K562 (cell line): Measurements from ENCODE around the gene CXCL14. TPM values are rescaled to one million over a fixed set of nuclear protein-coding genes. Genes with fewer than 3 reads are reported as not detected.

Experiments
- ATAC-seq: fragments of 200-7000 bp; cut with Tn5 transposase; 3 replicates; pipeline ENCODE4 v1.9.1; 2020; ENCODE audit warnings: moderate library complexity
- BruUV-seq: library from RNA; stranded (reverse); fragments of 400-500 nt; replicated peaks from 2 replicates; lab custom pipeline; 2021; lab: Mats Ljungman, UMichigan
- CTCF ChIA-PET: fragments of 300-600 bp; formaldehyde crosslinking; extraction: SDS; loops from one replicate; lab custom pipeline; 2021; ENCODE audit warnings: low intra/inter-chr PET ratio; lab: Yijun Ruan, JAX
- POLR2A ChIA-PET: fragments of 300-600, 350-650 bp; sonication (Branson Sonifier 250); formaldehyde crosslinking; extraction: SDS; loops from one replicate; lab custom pipeline; 2021; ENCODE audit warnings: antibody characterized with exemption, inconsistent platforms; lab: Yijun Ruan, JAX
- DNase-seq, 4 experiments: peaks; one replicate each; pipeline versions ENCODE4 v3.0.0 to v3.0.0-alpha.2; 2011 to 2018; ENCODE audit warnings: low spot score in 3 of 4, mixed read lengths in 3 of 4; ENCODE audit errors: extremely low read depth in 1 of 4
- FAIRE-seq: peaks from 2 replicates; lab custom pipeline; 2011; peaks lifted over from hg19 to GRCh38; lab: Jason Lieb, UNC
- H2AFZ ChIP-seq: 2 replicates; pipeline ENCODE4 v1.6.0; 2011; ENCODE audit warnings: low read depth, low read length, control low read depth, inconsistent platforms
- H3K27ac ChIP-seq: fragments of 200-600 bp; 3 replicates; pipeline ENCODE4 v1.8.0; 2011; ENCODE audit warnings: low read depth, mild to moderate bottlenecking, control low read depth, inconsistent platforms, low read length, moderate library complexity, mixed read lengths; ENCODE audit errors: extremely low read depth
- H3K27me3 ChIP-seq, 2 experiments: fragments of 300-600 bp in 1 of 2; 2 replicates in 1 of 2; 3 replicates in 1 of 2; pipeline versions ENCODE4 v1.6.0 to v1.8.0; 2011; ENCODE audit warnings: inconsistent platforms in 2 of 2, low read length in 2 of 2, mild to moderate bottlenecking in 1 of 2, mixed read lengths in 1 of 2, moderate library complexity in 1 of 2; ENCODE audit not compliant: control insufficient read depth in 2 of 2, insufficient read depth in 2 of 2
- H3K36me3 ChIP-seq: fragments of 300-600 bp; 3 replicates; pipeline ENCODE4 v1.8.0; 2011; ENCODE audit warnings: mild to moderate bottlenecking, low read length, inconsistent platforms; ENCODE audit not compliant: control insufficient read depth, insufficient read depth
- H3K4me1 ChIP-seq, 2 experiments: fragments of 200-600 bp in 1 of 2; replicated peaks in 1 of 2; 2 replicates in 1 of 2; 3 replicates in 1 of 2; pipeline versions ENCODE4 v1.5.1 to v1.8.0; 2011; ENCODE audit warnings: inconsistent platforms in 2 of 2, low read length in 2 of 2, mild to moderate bottlenecking in 1 of 2, mixed read lengths in 1 of 2, moderate library complexity in 1 of 2; ENCODE audit not compliant: control insufficient read depth in 2 of 2, insufficient read depth in 2 of 2
- H3K4me2 ChIP-seq: 2 replicates; pipeline ENCODE4 v1.6.1; 2011; ENCODE audit warnings: low read length, control low read depth, inconsistent platforms, mixed read lengths; ENCODE audit not compliant: insufficient read depth
- H3K4me3 ChIP-seq: fragments of 200-600 bp; sonication (generic), shearing (Covaris generic); 2 replicates; pipeline ENCODE4 v1.5.1; 2016; ENCODE audit warnings: control low read depth, inconsistent platforms
- H3K79me2 ChIP-seq: fragments of 200-600 bp; 3 replicates; pipeline ENCODE4 v1.8.0; 2011; ENCODE audit warnings: low read length, inconsistent platforms; ENCODE audit not compliant: control insufficient read depth, insufficient read depth
- H3K9ac ChIP-seq, 2 experiments: 2 replicates each; pipeline versions ENCODE4 v1.6.0 to v1.6.1; 2011; ENCODE audit warnings: low read depth in 2 of 2, low read length in 2 of 2, control low read depth in 1 of 2, inconsistent platforms in 1 of 2, mild to moderate bottlenecking in 1 of 2, mixed read lengths in 1 of 2; ENCODE audit not compliant: insufficient read depth in 1 of 2
- H3K9me1 ChIP-seq: one replicate; pipeline ENCODE4 v1.6.0; 2011; ENCODE audit warnings: inconsistent platforms, mild to moderate bottlenecking, low read length, moderate library complexity; ENCODE audit not compliant: control insufficient read depth, insufficient read depth
- H3K9me3 ChIP-seq: replicated peaks from 2 replicates; pipeline ENCODE4 v1.5.1; 2011; ENCODE audit warnings: low read depth, low read length, inconsistent platforms; ENCODE audit not compliant: control insufficient read depth, insufficient read depth
- H4K20me1 ChIP-seq: replicated peaks from 2 replicates; pipeline ENCODE4 v1.6.1; 2011; ENCODE audit warnings: low read length, inconsistent platforms, mixed read lengths; ENCODE audit not compliant: control insufficient read depth, insufficient read depth
- CBFB ChIP-seq: sonication (generic); formaldehyde crosslinking; IDR thresholded peaks from 2 replicates; pipeline ENCODE4 v1.4.0; 2020; ENCODE audit warnings: mild to moderate bottlenecking, missing genetic modification reagents
- ZNF280B ChIP-seq: fragments of 250-450 bp; sonication (Bioruptor Pico); IDR thresholded peaks from 2 replicates; pipeline ENCODE4 v1.5.1; 2021; ENCODE audit warnings: mild to moderate bottlenecking
- WGBS: fragments of 100-300 bp; shearing (Covaris generic); methylation state at CpG from one replicate; pipeline ENCODE4 v1.1.6; 2016; ENCODE audit warnings: low coverage, mixed read lengths; ENCODE audit not compliant: insufficient coverage; ENCODE audit errors: missing lambda C conversion rate; 5-methylcytosine and 5-hydroxymethylcytosine counted together
- in situ Hi-C: fragments of 300-500 bp; cut with MboI; formaldehyde crosslinking; loops from 4 replicates; pipeline ENCODE4 v1.15.0; 2018; ENCODE audit warnings: inconsistent platforms, mixed read lengths
- intact Hi-C: fragments of 100-400 bp; cut with micrococcal nuclease; formaldehyde crosslinking; loops from 2 replicates; pipeline ENCODE4 v1.14.2; 2022
- polyA plus RNA-seq, 8 experiments: library from polyadenylated mRNA; depleted of rRNA in 4 of 8; stranded (reverse) in 5 of 8; unstranded in 3 of 8; fragments of >200 nt; fragmentation: Nextera tagmentation in 2 of 8; fragmentation: Illumina TruSeq in 1 of 8; extraction: Ambion mirVana in 2 of 8; extraction: Trizol in 1 of 8; gene quantifications; 2 replicates each; pipeline versions ENCODE4 v1.2.1 to v1.2.3, GENCODE V29; 2011 to 2014; ENCODE audit warnings: inconsistent platforms in 1 of 8, missing spikeins in 1 of 8
- total RNA-seq, 7 experiments: library from RNA; depleted of rRNA in 6 of 7; stranded (reverse); fragments of >200 nt in 6 of 7; fragmentation: Illumina TruSeq in 2 of 7; extraction: Trizol in 2 of 7; gene quantifications; 2 replicates each; pipeline versions ENCODE4 v1.2.1 to v1.2.3, GENCODE V29; 2011 to 2021; ENCODE audit warnings: low replicate concordance in 1 of 7

CXCL14 gene
- total and polyA plus RNA-seq, 9 of the 15 experiments (the other 6 are each of a cell fraction or from before 2014, with no cell fraction given), result not detected

DNA sequence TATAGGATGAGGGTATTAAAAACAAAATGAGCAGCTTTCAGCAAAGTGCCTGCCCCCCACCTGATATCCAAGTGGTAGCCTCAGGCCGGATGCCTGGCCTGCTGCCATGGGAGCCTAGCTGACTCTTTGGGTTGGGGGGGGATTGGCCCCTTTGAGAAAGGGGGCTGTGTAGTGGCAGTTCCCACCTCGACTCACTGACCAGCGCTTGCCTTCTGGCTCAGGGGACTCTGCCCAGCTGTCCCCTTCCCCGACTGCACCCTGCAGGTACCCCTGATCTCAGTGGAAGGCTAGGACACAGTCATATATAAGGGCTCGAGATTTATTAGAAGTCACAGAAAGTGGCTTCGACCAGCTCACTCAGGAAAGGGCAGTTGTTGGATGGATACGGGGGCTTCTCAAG lies 41.5 kb downstream of the CXCL14 start:
- no peak for ATAC-seq
- in situ Hi-C loops (no loop called here), intact Hi-C loops (no loop called here)
- Histone ChIP-seq H3K4me3 (no peak overlapping the region), H4K20me1 (no peaks in the 10 kb centered on the region), H3K9ac (no peak overlapping the region), H2AFZ (no peak overlapping the region), H3K4me2 (no peak overlapping the region), H3K36me3 (no peaks in the 10 kb centered on the region), H3K4me1 (no peaks in the 10 kb centered on the region; a peak in 1 of 5 replicates), H3K27me3 (0 out of 5 replicates have a peak, but pooled peaks cover 0 to 3% of the 10 kb centered on the region in 2 experiments), H3K9me1 (no peaks in the 10 kb centered on the region), H3K27ac (no peak overlapping the region), H3K9me3 (no peaks in the 10 kb centered on the region), H3K79me2 (no peaks in the 10 kb centered on the region)
- 2% methylated on average over 7 of the region's 7 CpGs for WGBS
- no peak for FAIRE-seq
- TF ChIP-seq ZNF280B (CRISPR knock-in tag) (no peak), CBFB (no peak)
- BruUV-seq, result no TSS peak
- ChIA-PET CTCF (no interaction called here), POLR2A (interaction anchor here (0.7 to 1.0 kb wide), 3 partner anchors 14 to 39 kb away, joined by 3 to 5 read pairs (median 3); no protein-coding TSS in a partner anchor)
- no peak for DNase-seq
